CD8-positive, alpha-beta memory T cell (primary cell): Measurements from ENCODE around the gene CNGA1. TPM values are rescaled to one million over a fixed set of nuclear protein-coding genes. Genes with fewer than 3 reads are reported as not detected.

ENCODE experiments used
- CTCF ChIA-PET: fragments of 350-600 bp; sonication (Branson Sonifier 250); formaldehyde crosslinking; loops from one replicate; lab custom pipeline; 2021; ENCODE audit warnings: antibody characterized with exemption; lab: Charles Lee
- POLR2A ChIA-PET: fragments of 350-600 bp; sonication (Branson Sonifier 250); formaldehyde crosslinking; loops from one replicate; lab custom pipeline; 2021; ENCODE audit warnings: antibody characterized with exemption; lab: Charles Lee
- DNase-seq, 5 donors: peaks; one replicate each; pipeline versions ENCODE4 v3.0.0 to v3.0.0-alpha.2; 2020 to 2022; ENCODE audit warnings: mixed read lengths in 1 of 5
- H3K27ac ChIP-seq: one replicate; pipeline ENCODE4 v1.7.0; 2013; ENCODE audit warnings: low read depth, mild to moderate bottlenecking, low read length, moderate library complexity
- H3K27me3 ChIP-seq: 2 replicates; pipeline ENCODE4 v1.7.0; 2013; ENCODE audit warnings: low read length, mild to moderate bottlenecking; ENCODE audit not compliant: insufficient read depth, poor library complexity, severe bottlenecking
- H3K36me3 ChIP-seq: 2 replicates; pipeline ENCODE4 v1.7.0; 2013; ENCODE audit warnings: mild to moderate bottlenecking, low read length, moderate library complexity; ENCODE audit not compliant: insufficient read depth
- H3K4me1 ChIP-seq: 2 replicates; pipeline ENCODE4 v1.7.0; 2013; ENCODE audit warnings: mild to moderate bottlenecking, low read length, moderate library complexity; ENCODE audit not compliant: insufficient read depth
- H3K4me3 ChIP-seq: 2 replicates; pipeline ENCODE4 v1.7.0; 2013; ENCODE audit warnings: mild to moderate bottlenecking, low read length
- H3K9me3 ChIP-seq: 2 replicates; pipeline ENCODE4 v1.7.0; 2013; ENCODE audit warnings: mild to moderate bottlenecking, low read length
- H3K27ac Mint-ChIP-seq, 8 donors: one replicate each; pipeline ENCODE4 v1.8.0; 2020 to 2021; ENCODE audit warnings: mixed read lengths in 8 of 8, mild to moderate bottlenecking in 6 of 8, inconsistent platforms in 3 of 8, moderate library complexity in 3 of 8
- H3K27me3 Mint-ChIP-seq, 2 donors: one replicate each; pipeline ENCODE4 v1.8.0; 2020 to 2021; ENCODE audit warnings: mixed read lengths in 2 of 2, mild to moderate bottlenecking in 1 of 2, moderate library complexity in 1 of 2
- H3K36me3 Mint-ChIP-seq, 3 donors: one replicate each; pipeline ENCODE4 v1.8.0; 2020 to 2021; ENCODE audit warnings: mixed read lengths in 3 of 3, inconsistent platforms in 1 of 3, mild to moderate bottlenecking in 1 of 3
- H3K4me1 Mint-ChIP-seq, 3 donors: one replicate each; pipeline ENCODE4 v1.8.0; 2020 to 2021; ENCODE audit warnings: mixed read lengths in 3 of 3, inconsistent platforms in 1 of 3, mild to moderate bottlenecking in 1 of 3
- H3K4me3 Mint-ChIP-seq, 7 donors: one replicate each; pipeline ENCODE4 v1.8.0; 2020 to 2021; ENCODE audit warnings: mixed read lengths in 7 of 7, mild to moderate bottlenecking in 6 of 7, moderate library complexity in 4 of 7, inconsistent platforms in 2 of 7
- H3K9me3 Mint-ChIP-seq, 5 donors: one replicate each; pipeline ENCODE4 v1.8.0; 2020 to 2022; ENCODE audit warnings: mixed read lengths in 5 of 5, mild to moderate bottlenecking in 3 of 5, moderate library complexity in 2 of 5, inconsistent platforms in 1 of 5
- polyA plus RNA-seq: library from polyadenylated mRNA; unstranded; fragments of 300-500 nt; fragmentation: Illumina TruSeq; gene quantifications from one replicate; pipeline ENCODE4 v1.2.3, GENCODE V29; 2021
- total RNA-seq, 2 experiments: library from RNA; stranded (reverse); gene quantifications; one replicate each; pipeline ENCODE4 v1.2.3, GENCODE V29; 2021

The CNGA1 gene
- total and polyA plus RNA-seq, 3 experiments from 2014 or later: not detected

DNA sequence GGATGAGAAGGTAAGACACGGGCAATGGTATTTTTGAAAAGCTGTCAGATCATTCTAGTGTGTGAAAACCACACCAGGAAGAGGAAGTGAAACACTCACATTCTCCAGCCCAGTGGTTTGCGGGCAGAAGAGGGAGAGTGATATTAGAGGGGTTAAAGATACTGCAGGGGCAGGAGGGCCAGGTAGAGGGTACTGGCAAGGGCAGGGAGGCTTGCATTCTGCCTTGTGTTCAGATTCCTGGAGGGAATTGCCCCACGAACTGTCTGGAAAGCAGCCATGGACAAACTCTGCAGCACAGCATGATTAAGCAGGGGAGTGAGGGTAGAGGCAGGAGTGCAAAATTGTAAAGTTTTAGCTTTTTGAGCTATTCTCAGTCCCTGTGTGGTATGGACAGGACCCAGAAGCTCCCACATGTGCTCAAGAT is 31.0 kb upstream of the CNGA1 start:
- Histone ChIP-seq H3K27ac (no peak overlapping the region), H3K36me3 (no peaks in the 10 kb centered on the region), H3K9me3 (no peaks in the 10 kb centered on the region), H3K4me3 (peak overlapping the region; percentile 16), H3K4me1 (peaks cover 49% of the 10 kb centered on the region), H3K27me3 (peaks cover 5% of the 10 kb centered on the region)
- H3K4me1 Mint-ChIP-seq: peaks cover 45 to 59% (median 59%) of the 10 kb centered on the region in 3 donors
- POLR2A ChIA-PET: interaction anchor here (1.2 kb wide), 1 partner anchor 92 kb away, joined by 4 read pairs; no protein-coding TSS in a partner anchor
- H3K36me3 Mint-ChIP-seq: no peaks in the 10 kb centered on the region
- peak; percentile 25 to 80 (median 35) for DNase-seq
- peaks cover 0 to 3% (median 0%) of the 10 kb centered on the region in 5 donors for H3K9me3 Mint-ChIP-seq
- H3K27ac Mint-ChIP-seq: peak overlapping the region in 2 of 8 donors; percentile 21 to 41
- H3K4me3 Mint-ChIP-seq: peak overlapping the region; percentile 3 to 87 (median 70)
- peaks cover 15% of the 10 kb centered on the region in 2 donors for H3K27me3 Mint-ChIP-seq
- CTCF ChIA-PET: interaction anchor here (1.1 to 3.9 kb wide), 4 partner anchors 9 to 42 kb away, joined by 3 to 22 read pairs (median 4); no protein-coding TSS in a partner anchor

- Histone ChIP-seq H3K27ac (no peak overlapping the region), H3K4me3 (no peak overlapping the region), H3K27me3 (peaks cover 5% of the 10 kb centered on the region), H3K36me3 (no peaks in the 10 kb centered on the region), H3K9me3 (no peaks in the 10 kb centered on the region), H3K4me1 (peaks cover 49% of the 10 kb centered on the region)
- H3K4me3 Mint-ChIP-seq: peak overlapping the region in 5 of 7 donors; percentile 4 to 28 (median 15)
- H3K36me3 Mint-ChIP-seq: no peaks in the 10 kb centered on the region
- POLR2A ChIA-PET: no interaction called here
- CTCF ChIA-PET: interaction anchor here (1.1 to 2.2 kb wide), 2 partner anchors 13 to 44 kb away, joined by 4 to 12 read pairs; no protein-coding TSS in a partner anchor
- peaks cover 15 to 23% of the 10 kb centered on the region in 2 donors for H3K27me3 Mint-ChIP-seq
- H3K27ac Mint-ChIP-seq: peak overlapping the region in 1 of 8 donors; percentile 25
- H3K4me1 Mint-ChIP-seq: peaks cover 45 to 61% (median 59%) of the 10 kb centered on the region in 3 donors
- no peak for DNase-seq
- H3K9me3 Mint-ChIP-seq: no peaks in the 10 kb centered on the region
These were observed 29.6 kb upstream of the CNGA1 start for GRCh38 chr4:48046059-48046458.

DNA sequence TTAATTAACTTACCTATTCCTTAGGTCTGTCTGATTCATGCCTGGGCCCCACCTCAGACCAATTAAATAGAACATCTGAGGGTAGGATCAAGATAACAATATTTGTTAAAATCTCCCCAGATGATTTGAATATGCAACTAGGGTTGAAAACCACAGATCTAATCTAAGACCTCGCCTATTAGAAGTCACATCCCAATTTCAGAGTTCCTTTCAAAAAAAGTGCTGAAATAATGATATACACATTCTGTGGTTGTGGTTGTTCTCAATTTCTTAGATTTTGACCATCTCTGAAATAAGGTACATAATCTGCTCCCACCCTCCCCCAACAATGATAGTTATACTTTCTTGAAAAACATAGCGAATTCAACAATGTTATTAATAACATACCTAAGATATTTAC is 27.8 kb upstream of the CNGA1 start:
- no peaks in the 10 kb centered on the region for H3K9me3 ChIP-seq
- no peaks in the 10 kb centered on the region for H3K9me3 Mint-ChIP-seq
- peaks cover 5% of the 10 kb centered on the region for H3K27me3 ChIP-seq
- CTCF ChIA-PET: interaction anchor here (1.3 to 2.2 kb wide), 2 partner anchors 11 to 43 kb away, joined by 3 to 12 read pairs; no protein-coding TSS in a partner anchor
- no peak overlapping the region for H3K27ac Mint-ChIP-seq
- no peaks in the 10 kb centered on the region for H3K36me3 Mint-ChIP-seq
- POLR2A ChIA-PET: interaction anchor here (0.7 kb wide), 1 partner anchor 614 kb away, joined by 7 read pairs; no protein-coding TSS in a partner anchor
- peaks cover 49% of the 10 kb centered on the region for H3K4me1 ChIP-seq
- peaks cover 14 to 27% of the 10 kb centered on the region in 2 donors for H3K27me3 Mint-ChIP-seq
- H3K27ac ChIP-seq: no peak overlapping the region
- peak overlapping the region in 3 of 7 donors; percentile 15 to 59 (median 15) for H3K4me3 Mint-ChIP-seq
- peaks cover 43 to 61% (median 59%) of the 10 kb centered on the region in 3 donors for H3K4me1 Mint-ChIP-seq
- no peaks in the 10 kb centered on the region for H3K36me3 ChIP-seq
- no peak for DNase-seq
- H3K4me3 ChIP-seq: no peak overlapping the region

- Mint-ChIP-seq H3K27me3 (peaks cover 14 to 27% of the 10 kb centered on the region in 2 donors), H3K27ac (no peak overlapping the region), H3K36me3 (no peaks in the 10 kb centered on the region), H3K4me1 (peaks cover 43 to 61% (median 59%) of the 10 kb centered on the region in 3 donors), H3K9me3 (no peaks in the 10 kb centered on the region), H3K4me3 (no peak overlapping the region)
- no peaks in the 10 kb centered on the region for H3K9me3 ChIP-seq
- no peak for DNase-seq
- CTCF ChIA-PET: interaction anchor here (1.1 to 1.3 kb wide), 2 partner anchors 9 to 11 kb away, joined by 4 to 5 read pairs; no protein-coding TSS in a partner anchor
- no peak overlapping the region for H3K4me3 ChIP-seq
- POLR2A ChIA-PET: no interaction called here
- peaks cover 49% of the 10 kb centered on the region for H3K4me1 ChIP-seq
- H3K27me3 ChIP-seq: peaks cover 5% of the 10 kb centered on the region
- no peak overlapping the region for H3K27ac ChIP-seq
- no peaks in the 10 kb centered on the region for H3K36me3 ChIP-seq
These were observed 27.0 kb upstream of the CNGA1 start for GRCh38 chr4:48043504-48043903.

DNA sequence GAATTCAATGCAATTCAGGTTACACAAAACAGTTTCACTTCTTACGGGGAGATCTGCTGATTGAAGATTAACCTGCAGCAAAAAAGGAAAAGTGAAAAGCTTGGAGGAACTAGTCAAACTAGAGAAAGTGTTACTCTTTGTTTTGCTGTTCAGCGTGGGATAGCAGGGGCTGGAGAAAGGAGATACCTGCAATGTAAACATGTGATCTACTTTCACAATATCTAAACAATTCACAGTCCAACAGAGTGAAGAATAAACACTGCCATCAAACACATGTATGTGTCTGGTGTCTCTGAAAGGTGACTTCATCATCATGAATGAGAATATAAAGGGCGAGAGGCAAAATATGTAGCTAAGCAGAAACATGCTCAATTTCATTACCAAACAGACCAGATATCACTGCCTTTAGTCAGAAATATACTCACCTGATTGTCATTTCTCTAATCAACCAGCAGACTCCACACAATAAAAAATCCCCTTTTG is 26.5 kb upstream of the CNGA1 start:
- no peaks in the 10 kb centered on the region for H3K9me3 Mint-ChIP-seq
- H3K27ac ChIP-seq: no peak overlapping the region
- H3K27ac Mint-ChIP-seq: no peak overlapping the region
- ChIA-PET POLR2A (no interaction called here), CTCF (interaction anchor here (1.1 to 1.3 kb wide), 2 partner anchors 9 to 10 kb away, joined by 4 to 5 read pairs; no protein-coding TSS in a partner anchor)
- H3K4me3 Mint-ChIP-seq: no peak overlapping the region
- H3K27me3 Mint-ChIP-seq: peaks cover 15 to 27% of the 10 kb centered on the region in 2 donors
- no peaks in the 10 kb centered on the region for H3K36me3 Mint-ChIP-seq
- H3K27me3 ChIP-seq: peaks cover 5% of the 10 kb centered on the region
- DNase-seq: no peak
- H3K36me3 ChIP-seq: no peaks in the 10 kb centered on the region
- H3K4me1 Mint-ChIP-seq: peaks cover 41 to 58% (median 56%) of the 10 kb centered on the region in 3 donors
- H3K4me3 ChIP-seq: no peak overlapping the region
- H3K4me1 ChIP-seq: peaks cover 46% of the 10 kb centered on the region
- no peaks in the 10 kb centered on the region for H3K9me3 ChIP-seq

- DNase-seq: no peak
- Histone ChIP-seq H3K27ac (no peak overlapping the region), H3K36me3 (no peaks in the 10 kb centered on the region), H3K4me1 (peaks cover 32% of the 10 kb centered on the region), H3K9me3 (no peaks in the 10 kb centered on the region), H3K4me3 (no peak overlapping the region), H3K27me3 (peaks cover 5% of the 10 kb centered on the region)
- Mint-ChIP-seq H3K36me3 (peaks cover 0 to 2% (median 0%) of the 10 kb centered on the region in 3 donors), H3K4me3 (no peak overlapping the region), H3K27me3 (peaks cover 12 to 22% of the 10 kb centered on the region in 2 donors), H3K27ac (no peak overlapping the region), H3K4me1 (peaks cover 28 to 44% (median 42%) of the 10 kb centered on the region in 3 donors), H3K9me3 (no peaks in the 10 kb centered on the region)
- ChIA-PET CTCF (interaction anchor here (1.1 to 1.4 kb wide), 4 partner anchors 14 to 138 kb away, joined by 3 read pairs; no protein-coding TSS in a partner anchor), POLR2A (no interaction called here)
These were observed 25.2 kb upstream of the CNGA1 start for GRCh38 chr4:48041535-48042137.

DNA sequence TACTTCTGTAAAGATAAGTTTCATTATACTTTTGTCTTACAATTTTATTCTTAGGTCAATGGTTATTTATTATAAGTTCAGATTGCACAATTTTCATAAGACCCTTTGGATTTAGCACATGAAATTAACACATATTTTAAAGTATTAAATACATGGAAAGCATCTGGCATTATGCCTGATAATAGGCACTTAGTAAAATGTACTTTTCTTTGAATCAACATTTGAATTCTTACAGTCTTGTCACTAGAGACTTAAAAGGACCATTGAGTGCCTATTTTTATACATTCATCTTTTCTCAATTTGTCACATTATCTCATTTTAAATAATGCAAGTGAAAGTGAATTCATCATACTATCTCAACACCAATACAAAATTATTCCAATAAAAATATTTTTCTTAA is 23.1 kb upstream of the CNGA1 start:
- H3K27me3 ChIP-seq: peaks cover 5% of the 10 kb centered on the region
- no peaks in the 10 kb centered on the region for H3K9me3 Mint-ChIP-seq
- no peak overlapping the region for H3K4me3 Mint-ChIP-seq
- H3K27ac ChIP-seq: no peak overlapping the region
- peaks cover 6 to 16% of the 10 kb centered on the region in 2 donors for H3K27me3 Mint-ChIP-seq
- ChIA-PET CTCF (interaction anchor here (0.8 kb wide), 1 partner anchor 100 kb away, joined by 3 read pairs; no protein-coding TSS in a partner anchor), POLR2A (no interaction called here)
- no peaks in the 10 kb centered on the region for H3K36me3 ChIP-seq
- peaks cover 9 to 23% (median 21%) of the 10 kb centered on the region in 3 donors for H3K4me1 Mint-ChIP-seq
- no peak overlapping the region for H3K4me3 ChIP-seq
- no peak for DNase-seq
- peaks cover 15% of the 10 kb centered on the region for H3K4me1 ChIP-seq
- H3K36me3 Mint-ChIP-seq: peaks cover 0 to 2% (median 0%) of the 10 kb centered on the region in 3 donors
- H3K9me3 ChIP-seq: no peaks in the 10 kb centered on the region
- H3K27ac Mint-ChIP-seq: no peak overlapping the region
